Gastroesophageal sphincter (tissue), 4 donors: Measurements from ENCODE around the gene TMEM167B. TPM values are rescaled to one million over a fixed set of nuclear protein-coding genes. Genes with fewer than 3 reads are reported as not detected.
A peak's percentile ranks its signal among the peaks of the same experiment; 100 is the strongest.

Experiments used
- ATAC-seq: fragments of 150-250 bp; one replicate; pipeline ENCODE4 v1.9.1; 2016; ENCODE audit warnings: mild to moderate bottlenecking, moderate library complexity
- H3K27ac ChIP-seq, 4 donors: fragments of 200-600 bp; sonication (generic) in 3 of 4; 1 replicate in 3 of 4; 2 replicates in 1 of 4; pipeline ENCODE4 v1.5.1; 2016 to 2019
- H3K27me3 ChIP-seq: fragments of 200-600 bp; sonication (generic); one replicate; pipeline ENCODE4 v1.5.1; 2019
- H3K36me3 ChIP-seq, 2 donors: fragments of 200-600 bp; sonication (generic); one replicate each; pipeline ENCODE4 v1.5.1; 2019; ENCODE audit warnings: control low read depth in 1 of 2
- H3K4me1 ChIP-seq, 3 donors: fragments of 200-600 bp; sonication (generic); 1 replicate in 2 of 3; 2 replicates in 1 of 3; pipeline ENCODE4 v1.5.1; 2016 to 2019; ENCODE audit warnings: control low read depth in 2 of 3
- H3K4me3 ChIP-seq, 2 donors: fragments of 200-600 bp; sonication (generic); one replicate each; pipeline ENCODE4 v1.5.1; 2019; ENCODE audit warnings: mild to moderate bottlenecking in 1 of 2, moderate library complexity in 1 of 2
- H3K9me3 ChIP-seq, 3 donors: fragments of 200-600 bp; sonication (generic); one replicate each; pipeline ENCODE4 v1.5.1; 2017 to 2019; ENCODE audit warnings: control low read depth in 2 of 3
- EP300 ChIP-seq: sonication (generic); formaldehyde crosslinking; IDR thresholded peaks from one replicate; pipeline ENCODE4 v1.6.1; 2017; ENCODE audit warnings: antibody characterized with exemption, mild to moderate bottlenecking
- POLR2A ChIP-seq, 2 donors: fragments of 450-650 bp; IDR thresholded peaks; one replicate each; pipeline ENCODE4 v1.6.1; 2017; ENCODE audit warnings: antibody characterized with exemption in 2 of 2, mild to moderate bottlenecking in 2 of 2, moderate library complexity in 1 of 2
- POLR2AphosphoS5 ChIP-seq: sonication (generic); formaldehyde crosslinking; IDR thresholded peaks from one replicate; pipeline ENCODE4 v1.6.1; 2017; ENCODE audit warnings: antibody characterized with exemption
- WGBS, 2 donors: methylation state at CpG; one replicate each; pipeline ENCODE4 v1.1.5; 2018; ENCODE audit warnings: low coverage in 1 of 2; 5-methylcytosine and 5-hydroxymethylcytosine counted together
- total RNA-seq, 4 donors: library from RNA; depleted of rRNA; stranded (reverse); fragments of >200 nt; gene quantifications; one replicate each; pipeline ENCODE4 v1.1.0, GENCODE V29; 2016
- TF ChIP-seq, protein P1 (sequence below), 4 experiments: fragments of 200-600 bp in 2 of 4; fragments of 450-650 bp in 2 of 4; sonication (generic) in 1 of 4; IDR thresholded peaks; one replicate each; pipeline ENCODE4 v1.5.1; 2017 to 2019; ENCODE audit warnings: antibody characterized with exemption in 4 of 4, mild to moderate bottlenecking in 2 of 4, moderate library complexity in 2 of 4

TMEM167B gene
- total RNA-seq, 4 donors from 2014 or later = 29.3 to 42.3 (median 31.7) TPM

DNA sequence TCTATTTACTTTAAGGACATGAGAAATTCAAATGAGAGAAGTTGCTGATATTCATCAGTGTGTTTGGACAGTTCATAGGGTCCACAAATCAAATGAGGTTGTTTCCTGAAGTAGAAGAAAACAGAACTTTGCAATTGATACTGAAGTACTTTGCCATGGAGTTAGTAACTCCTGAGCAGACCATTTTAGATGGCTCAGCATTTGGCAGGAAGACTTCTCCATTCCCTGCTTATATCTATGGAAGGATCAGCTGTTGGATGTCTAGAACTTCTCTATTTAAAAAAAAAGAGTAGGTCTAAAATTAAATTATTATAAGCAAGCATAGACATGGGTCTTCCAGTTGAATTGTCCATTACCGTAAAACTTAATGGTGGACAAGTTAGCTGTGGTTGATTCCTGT lies 5.1 kb downstream of the TMEM167B start:
- WGBS, 2 donors = 80 to 89% methylated on average over 1 of the region's 1 CpG
- H3K4me1 ChIP-seq = peaks cover 6 to 58% (median 13%) of the 10 kb centered on the region in 3 donors
- H3K9me3 ChIP-seq = no peaks in the 10 kb centered on the region
- H3K4me3 ChIP-seq = no peak overlapping the region
- H3K36me3 ChIP-seq = peaks cover 0 to 35% of the 10 kb centered on the region in 2 donors
- TF ChIP-seq POLR2A (IDR thresholded peaks at IDR 0.05) (no peak), POLR2AphosphoS5 (no peak), EP300 (no peak)
- TF ChIP-seq, protein P1, sequence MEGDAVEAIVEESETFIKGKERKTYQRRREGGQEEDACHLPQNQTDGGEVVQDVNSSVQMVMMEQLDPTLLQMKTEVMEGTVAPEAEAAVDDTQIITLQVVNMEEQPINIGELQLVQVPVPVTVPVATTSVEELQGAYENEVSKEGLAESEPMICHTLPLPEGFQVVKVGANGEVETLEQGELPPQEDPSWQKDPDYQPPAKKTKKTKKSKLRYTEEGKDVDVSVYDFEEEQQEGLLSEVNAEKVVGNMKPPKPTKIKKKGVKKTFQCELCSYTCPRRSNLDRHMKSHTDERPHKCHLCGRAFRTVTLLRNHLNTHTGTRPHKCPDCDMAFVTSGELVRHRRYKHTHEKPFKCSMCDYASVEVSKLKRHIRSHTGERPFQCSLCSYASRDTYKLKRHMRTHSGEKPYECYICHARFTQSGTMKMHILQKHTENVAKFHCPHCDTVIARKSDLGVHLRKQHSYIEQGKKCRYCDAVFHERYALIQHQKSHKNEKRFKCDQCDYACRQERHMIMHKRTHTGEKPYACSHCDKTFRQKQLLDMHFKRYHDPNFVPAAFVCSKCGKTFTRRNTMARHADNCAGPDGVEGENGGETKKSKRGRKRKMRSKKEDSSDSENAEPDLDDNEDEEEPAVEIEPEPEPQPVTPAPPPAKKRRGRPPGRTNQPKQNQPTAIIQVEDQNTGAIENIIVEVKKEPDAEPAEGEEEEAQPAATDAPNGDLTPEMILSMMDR (IDR thresholded peaks at IDR 0.05) = no peak
- H3K27ac ChIP-seq = no peak overlapping the region
- H3K27me3 ChIP-seq = no peaks in the 10 kb centered on the region
- ATAC-seq = no peak

DNA sequence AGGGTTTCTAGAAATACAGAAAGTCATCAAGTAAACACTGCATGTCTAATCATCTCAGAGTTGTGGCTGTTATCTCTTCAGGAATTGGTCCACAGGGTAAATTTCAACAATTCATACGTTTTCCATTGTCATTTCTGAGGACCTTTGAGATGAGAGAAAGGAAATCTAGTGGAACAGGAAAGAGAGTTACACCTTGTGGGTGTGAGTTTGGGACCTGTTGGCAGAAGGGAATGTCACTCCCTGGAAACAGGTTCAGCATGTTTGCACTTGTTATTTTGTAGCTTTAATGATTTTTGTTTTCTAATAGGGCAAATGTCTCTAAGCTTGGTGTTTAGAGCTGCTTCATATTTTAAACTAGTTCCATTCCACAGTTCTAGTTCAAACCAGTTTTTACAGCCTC lies 5.6 kb downstream of the TMEM167B start:
- Histone ChIP-seq H3K4me3 (no peak overlapping the region), H3K36me3 (peaks cover 0 to 35% of the 10 kb centered on the region in 2 donors), H3K9me3 (no peaks in the 10 kb centered on the region), H3K27ac (peak overlapping the region in 1 of 4 donors; percentile 34), H3K27me3 (no peaks in the 10 kb centered on the region), H3K4me1 (peaks cover 6 to 63% (median 13%) of the 10 kb centered on the region in 3 donors)
- ATAC-seq = no peak
- no peak for TF ChIP-seq EP300
- TF ChIP-seq POLR2A (IDR thresholded peaks at IDR 0.05) = no peak
- TF ChIP-seq, protein P1 (IDR thresholded peaks at IDR 0.05) = no peak
- TF ChIP-seq POLR2AphosphoS5 = no peak
- 36 to 40% methylated on average over 1 of the region's 1 CpG for WGBS, 2 donors

DNA sequence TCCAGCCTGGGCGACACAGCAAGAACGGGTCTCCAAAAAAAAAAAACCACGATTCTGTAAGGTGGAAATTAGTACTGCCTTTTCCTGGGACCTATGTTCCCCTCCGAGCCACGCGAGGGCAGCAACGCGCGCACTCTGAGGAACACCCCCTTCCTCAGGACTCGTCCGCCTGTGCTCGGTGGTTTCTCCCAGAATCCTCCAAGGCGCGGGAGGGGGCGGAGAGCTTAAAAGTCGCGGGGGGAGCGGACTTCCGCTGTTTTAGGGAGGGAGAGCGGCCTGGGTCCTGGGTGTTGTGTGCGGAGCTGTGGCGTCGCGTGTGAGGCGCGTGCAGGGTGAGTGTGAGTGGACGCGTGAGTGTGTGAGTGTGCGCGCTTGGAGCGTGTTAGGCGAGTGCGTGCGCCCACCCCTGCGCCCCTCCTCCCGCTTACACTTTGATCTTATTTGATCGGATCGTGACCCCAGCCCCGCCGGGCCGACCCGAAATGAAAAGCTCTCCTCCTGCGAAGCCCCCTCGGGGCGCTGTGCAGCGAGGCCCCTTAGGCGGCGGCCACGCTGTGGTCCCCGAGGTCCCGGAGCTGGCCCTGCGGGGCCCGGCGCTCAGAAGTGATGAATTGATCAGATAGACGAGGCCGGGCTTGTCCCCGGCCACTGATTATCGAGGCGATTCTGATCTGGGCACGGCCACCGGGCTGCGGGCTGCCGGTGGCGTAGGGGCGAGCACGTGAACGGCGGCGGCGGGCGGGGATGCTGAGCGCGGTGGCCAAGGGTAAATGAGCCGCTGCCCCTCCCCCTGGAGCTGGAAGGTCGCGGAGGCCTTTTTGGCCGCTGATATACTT lies 9.6 kb downstream of the TMEM167B start:
- Histone ChIP-seq H3K4me1 (peaks cover 0 to 34% (median 9%) of the 10 kb centered on the region in 3 donors), H3K27ac (peak overlapping the region; percentile 69 to 99 (median 98)), H3K9me3 (no peaks in the 10 kb centered on the region), H3K27me3 (no peaks in the 10 kb centered on the region), H3K4me3 (peak overlapping the region; percentile 40 to 97), H3K36me3 (peaks cover 0 to 22% of the 10 kb centered on the region in 2 donors)
- TF ChIP-seq POLR2AphosphoS5 = peak; percentile 99
- TF ChIP-seq, protein P1 (IDR thresholded peaks at IDR 0.05) = peak in 3 of 4 experiments; percentile 80 to 95 (median 84)
- peak; percentile 93 to 97 for TF ChIP-seq POLR2A (IDR thresholded peaks at IDR 0.05)
- TF ChIP-seq EP300 = no peak
- 0 to 1% methylated on average over 3 to 27 of the region's 77 CpGs for WGBS, 2 donors
- ATAC-seq = peak; percentile 97

DNA sequence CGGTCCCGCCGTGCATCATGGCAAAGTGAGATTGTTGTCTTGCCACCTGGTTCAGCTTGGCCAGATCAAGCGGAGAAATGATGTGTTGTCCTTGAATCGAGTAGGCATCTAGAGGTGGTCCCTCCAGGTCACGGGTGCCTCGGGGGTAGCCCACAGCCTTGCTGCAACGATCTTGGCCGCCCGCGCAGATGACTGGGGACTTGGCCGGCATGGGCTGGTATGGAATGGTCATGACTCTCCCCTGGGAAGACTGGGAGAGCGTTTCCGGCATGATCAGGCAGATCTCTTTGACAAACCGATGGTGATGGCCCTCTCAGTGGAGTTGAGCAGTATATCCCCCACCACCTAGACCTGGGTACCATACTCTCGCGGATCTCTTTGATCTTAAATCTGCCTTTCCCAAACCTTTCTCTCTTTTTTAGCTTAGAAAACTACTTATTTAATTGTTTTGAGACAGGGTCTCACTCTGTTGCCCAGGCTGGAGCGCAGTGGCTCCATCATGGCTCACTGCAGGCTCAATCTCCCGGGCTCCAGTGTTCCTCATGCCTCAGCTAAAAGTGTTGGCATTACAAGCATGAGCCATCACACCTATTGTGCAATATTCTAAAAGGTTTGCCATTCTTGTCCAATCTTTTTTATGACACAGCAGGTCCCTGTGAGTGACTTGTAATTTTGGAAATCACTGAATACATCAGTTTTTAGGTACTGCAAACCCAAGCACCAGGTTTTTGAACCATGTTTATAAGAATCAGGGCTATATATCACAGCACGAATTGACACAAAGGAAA lies 14.0 kb downstream of the TMEM167B start:
- TF ChIP-seq POLR2AphosphoS5 (no peak), EP300 (no peak), POLR2A (IDR thresholded peaks at IDR 0.05) (no peak)
- TF ChIP-seq, protein P1 (IDR thresholded peaks at IDR 0.05) = no peak
- no peak overlapping the region for H3K4me3 ChIP-seq
- no peaks in the 10 kb centered on the region for H3K9me3 ChIP-seq
- H3K4me1 ChIP-seq = peaks cover 0 to 20% (median 7%) of the 10 kb centered on the region in 3 donors
- no peaks in the 10 kb centered on the region for H3K27me3 ChIP-seq
- peaks cover 0 to 10% of the 10 kb centered on the region in 2 donors for H3K36me3 ChIP-seq
- no peak for ATAC-seq
- H3K27ac ChIP-seq = no peak overlapping the region
- 69 to 87% methylated on average over 5 to 7 of the region's 20 CpGs for WGBS, 2 donors
